WTC11 (cell line): Measurements from ENCODE around the gene MRPS16. TPM values are rescaled to one million over a fixed set of nuclear protein-coding genes. Genes with fewer than 3 reads are reported as not detected.

Experiments used
- ATAC-seq: fragments of 200-7000 bp; cut with Tn5 transposase; 2 replicates; pipeline ENCODE4 v1.10.0; 2021; ENCODE audit warnings: mild to moderate bottlenecking, moderate library complexity
- CTCF ChIA-PET: fragments of 300-600 bp; sonication (Branson Sonifier 250); formaldehyde crosslinking; loops from one replicate; lab custom pipeline; 2021; ENCODE audit warnings: antibody characterized with exemption; lab: Charles Lee
- POLR2A ChIA-PET: fragments of 350-600 bp; sonication (Branson Sonifier 250); formaldehyde crosslinking; loops from one replicate; lab custom pipeline; 2021; ENCODE audit warnings: antibody characterized with exemption; lab: Charles Lee
- DNase-seq: peaks from one replicate; pipeline ENCODE4 v3.0.0; 2021; ENCODE audit warnings: low spot score
- H3K27ac Mint-ChIP-seq: 2 replicates; pipeline ENCODE4 v1.8.0; 2021; ENCODE audit warnings: mixed read lengths
- H3K27me3 Mint-ChIP-seq: 2 replicates; pipeline ENCODE4 v1.8.0; 2021; ENCODE audit warnings: low read depth, mild to moderate bottlenecking, moderate library complexity, mixed read lengths
- H3K36me3 Mint-ChIP-seq: 2 replicates; pipeline ENCODE4 v1.8.0; 2021; ENCODE audit warnings: mixed read lengths
- H3K4me1 Mint-ChIP-seq: 2 replicates; pipeline ENCODE4 v1.8.0; 2022; ENCODE audit warnings: mixed read lengths
- H3K4me3 Mint-ChIP-seq: 2 replicates; pipeline ENCODE4 v1.8.0; 2021; ENCODE audit warnings: mild to moderate bottlenecking, moderate library complexity, mixed read lengths
- H3K9me3 Mint-ChIP-seq: 2 replicates; pipeline ENCODE4 v1.8.0; 2021; ENCODE audit warnings: mixed read lengths
- AFF4 ChIP-seq: sonication (generic); formaldehyde crosslinking; IDR thresholded peaks from 2 replicates; pipeline ENCODE4 v1.8.1; 2023; ENCODE audit warnings: mild to moderate bottlenecking, missing genetic modification reagents, borderline replicate concordance
- ATF2 ChIP-seq: sonication (generic); formaldehyde crosslinking; IDR thresholded peaks from 2 replicates; pipeline ENCODE4 v1.8.1; 2022; ENCODE audit warnings: low read depth, missing genetic modification reagents, borderline replicate concordance
- CREM ChIP-seq: sonication (generic); formaldehyde crosslinking; IDR thresholded peaks from 2 replicates; pipeline ENCODE4 v1.8.1; 2022; ENCODE audit warnings: mild to moderate bottlenecking, missing genetic modification reagents, moderate library complexity
- IRF2 ChIP-seq: sonication (generic); formaldehyde crosslinking; IDR thresholded peaks from 2 replicates; pipeline ENCODE4 v1.8.0; 2022; ENCODE audit warnings: low read depth, missing genetic modification reagents, borderline replicate concordance
- MLX ChIP-seq: sonication (generic); formaldehyde crosslinking; IDR thresholded peaks from 2 replicates; pipeline ENCODE4 v1.8.1; 2023; ENCODE audit warnings: mild to moderate bottlenecking, missing genetic modification reagents, moderate library complexity
- NFYB ChIP-seq: sonication (generic); formaldehyde crosslinking; conservative IDR thresholded peaks from 2 replicates; pipeline ENCODE4 v1.8.0; 2022; ENCODE audit warnings: low read depth, missing genetic modification reagents
- PRDM15 ChIP-seq: sonication (generic); formaldehyde crosslinking; IDR thresholded peaks from 2 replicates; pipeline ENCODE4 v1.8.0; 2022; ENCODE audit warnings: missing genetic modification reagents
- STAT6 ChIP-seq: sonication (generic); formaldehyde crosslinking; conservative IDR thresholded peaks from 2 replicates; pipeline ENCODE4 v1.8.1; 2023; ENCODE audit warnings: mild to moderate bottlenecking, low read depth, missing genetic modification reagents, moderate library complexity
- ZNF317 ChIP-seq: sonication (generic); formaldehyde crosslinking; IDR thresholded peaks from 2 replicates; pipeline ENCODE4 v1.8.1; 2023; ENCODE audit warnings: low read depth, mild to moderate bottlenecking, moderate library complexity, missing genetic modification reagents, borderline replicate concordance
- total RNA-seq: library from RNA; stranded (reverse); gene quantifications from 3 replicates; pipeline ENCODE4 v1.2.3, GENCODE V29; 2021

Gene MRPS16
- total RNA-seq, 1 experiment from 2014 or later: 157 TPM

- TF ChIP-seq PRDM15 (CRISPR knock-in tag): no peak
- TF ChIP-seq ZNF317 (CRISPR knock-in tag): no peak
- TF ChIP-seq AFF4 (CRISPR knock-in tag): no peak
These were observed 36.7 kb downstream of the MRPS16 start (continued) for GRCh38 chr10:73215749-73216148.

- no peak for TF ChIP-seq STAT6 (CRISPR knock-in tag)
- no peak for TF ChIP-seq NFYB (CRISPR knock-in tag)
- no peak for TF ChIP-seq IRF2 (CRISPR knock-in tag)
- TF ChIP-seq CREM: no peak
- TF ChIP-seq ATF2 (CRISPR knock-in tag): no peak
- TF ChIP-seq MLX (CRISPR knock-in tag): no peak
These were observed 41.2 kb downstream of the MRPS16 start for GRCh38 chr10:73211106-73211811.

More at GRCh38 chr10:73211106-73211811, 41.2 kb downstream of the MRPS16 start:
- Mint-ChIP-seq H3K4me3 (no peak overlapping the region), H3K4me1 (no peaks in the 10 kb centered on the region), H3K36me3 (peaks cover 20% of the 10 kb centered on the region), H3K27me3 (no peaks in the 10 kb centered on the region; the same call in none of the 2 replicates), H3K27ac (no peak overlapping the region), H3K9me3 (peaks cover 17% of the 10 kb centered on the region)
- ATAC-seq: no peak
- POLR2A ChIA-PET: no interaction called here
- CTCF ChIA-PET: interaction anchor here (1.0 kb wide), 1 partner anchor 7 kb away, joined by 3 read pairs; no protein-coding TSS in a partner anchor
- no peak for DNase-seq
